Activated CD4-positive, alpha-beta T cell treated with anti-CD3 and anti-CD28 coated beads for 48 hours (primary cell): Measurements from ENCODE around the gene SLC35E3.
"Not testable (repeated sequence)": the region's sequence is repeated elsewhere in the genome, so short reads cannot be mapped to it uniquely, and the experiment has no call there.

ENCODE experiments used
- DNase-seq: peaks from one replicate; pipeline ENCODE4 v3.0.0-alpha.2; 2020

SLC35E3 gene

DNA sequence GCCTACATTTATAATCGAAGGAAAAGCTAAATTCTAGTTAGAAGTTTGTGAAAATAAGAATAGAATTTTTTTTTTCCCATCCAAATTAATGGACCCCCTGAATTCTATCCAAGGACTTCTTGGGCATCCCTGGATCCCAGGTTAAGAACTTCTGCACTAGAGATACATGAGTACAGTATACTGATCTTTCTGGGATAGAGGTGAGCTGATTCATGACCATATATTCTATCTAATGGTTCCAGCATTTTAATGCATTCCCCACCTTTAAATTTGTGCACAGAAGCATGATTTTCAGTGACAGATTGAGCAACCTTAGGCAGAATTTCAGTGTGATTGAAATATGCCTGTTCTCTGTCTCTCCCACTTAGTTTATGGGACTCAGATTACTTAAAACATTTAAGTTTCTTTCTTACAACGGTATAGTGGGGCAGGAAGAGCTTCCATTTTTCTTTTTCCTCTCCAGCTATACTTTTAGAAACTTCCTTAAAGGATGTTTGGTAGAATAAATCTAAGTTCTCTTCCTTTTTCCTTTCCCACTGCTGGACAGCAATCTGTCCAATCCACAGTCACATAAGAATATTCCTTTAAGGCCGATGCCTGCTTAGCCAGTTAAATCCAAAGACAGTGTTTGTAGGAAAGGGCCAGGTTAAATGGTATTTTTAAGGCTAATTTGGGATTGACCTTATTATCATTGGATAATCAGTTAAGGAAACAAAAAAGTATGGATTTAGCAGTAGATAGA, 68.7 kb downstream of the SLC35E3 start:
- no peak for DNase-seq

DNA sequence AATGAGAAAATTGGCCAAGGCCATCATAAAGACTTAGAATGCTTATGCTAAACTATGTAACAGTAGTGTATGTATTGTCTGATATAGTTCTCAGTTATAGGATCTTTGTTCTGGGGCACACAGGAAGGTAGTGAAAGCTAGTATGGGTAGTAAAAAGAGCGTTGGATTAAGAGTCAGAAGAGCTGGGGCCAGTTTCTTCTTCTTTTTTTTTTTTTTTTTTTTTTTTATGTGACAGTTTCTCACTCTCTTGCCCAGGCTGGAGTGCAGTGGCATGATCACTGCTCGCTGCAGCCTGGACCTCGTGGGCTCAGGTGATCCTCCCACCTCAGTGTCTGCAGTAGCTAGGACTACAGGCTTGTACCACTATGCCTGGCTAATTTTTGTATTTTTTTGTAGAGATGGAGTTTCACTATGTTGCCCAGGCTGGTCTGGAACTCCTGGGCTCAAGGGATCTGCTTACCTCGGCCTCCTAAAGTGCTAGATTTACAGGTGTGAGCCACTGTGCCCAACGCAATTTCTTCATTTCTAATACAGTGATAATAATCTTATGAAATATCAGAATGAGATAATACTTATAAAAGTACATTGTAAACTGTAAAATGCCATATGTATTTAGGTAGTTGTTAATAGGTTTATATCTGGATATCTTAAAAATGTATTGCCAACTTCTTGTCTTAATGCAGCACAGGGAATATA, 69.4 kb downstream of the SLC35E3 start:
- DNase-seq = no peak

DNA sequence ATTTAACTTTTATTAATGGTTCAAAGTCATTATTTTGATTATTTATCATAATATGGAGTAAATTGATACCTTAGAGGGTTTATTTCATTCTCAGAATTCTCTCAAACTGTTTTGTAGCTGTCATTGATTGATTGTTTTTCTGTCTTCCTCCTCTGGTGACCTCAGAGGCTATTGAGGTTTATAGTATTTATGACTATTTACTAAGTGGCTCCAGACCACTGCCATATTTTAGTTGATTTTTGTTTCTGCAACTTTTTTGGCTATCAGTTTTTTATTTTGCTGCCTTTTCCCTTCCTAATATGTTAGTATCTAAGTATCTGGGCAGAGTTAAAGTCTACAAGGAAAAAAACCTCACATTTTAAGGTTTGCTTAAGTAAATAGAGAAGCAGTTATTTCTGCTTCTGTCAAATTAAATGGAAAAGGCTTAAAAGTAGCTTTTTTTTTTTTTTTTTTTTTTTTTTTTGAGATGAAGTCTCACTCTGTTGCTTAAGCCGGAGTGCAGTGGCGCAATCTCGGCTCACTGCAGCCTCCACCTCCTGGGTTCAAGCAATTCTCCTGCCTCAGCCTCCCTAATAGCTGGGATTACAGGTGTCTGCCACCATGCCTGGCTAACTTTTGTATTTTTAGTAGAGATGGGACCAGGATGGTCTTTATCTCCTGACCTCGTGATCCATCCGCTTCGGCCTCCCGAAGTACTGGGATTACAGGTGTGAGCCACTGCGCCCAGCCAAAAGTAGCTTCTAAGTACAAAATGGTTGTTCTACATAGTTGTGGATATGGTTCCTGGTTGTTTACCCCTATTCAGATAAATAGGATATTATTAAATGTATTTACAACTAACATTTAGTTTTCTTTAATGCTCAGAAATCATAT, 70.2 kb downstream of the SLC35E3 start:
- DNase-seq = no peak

DNA sequence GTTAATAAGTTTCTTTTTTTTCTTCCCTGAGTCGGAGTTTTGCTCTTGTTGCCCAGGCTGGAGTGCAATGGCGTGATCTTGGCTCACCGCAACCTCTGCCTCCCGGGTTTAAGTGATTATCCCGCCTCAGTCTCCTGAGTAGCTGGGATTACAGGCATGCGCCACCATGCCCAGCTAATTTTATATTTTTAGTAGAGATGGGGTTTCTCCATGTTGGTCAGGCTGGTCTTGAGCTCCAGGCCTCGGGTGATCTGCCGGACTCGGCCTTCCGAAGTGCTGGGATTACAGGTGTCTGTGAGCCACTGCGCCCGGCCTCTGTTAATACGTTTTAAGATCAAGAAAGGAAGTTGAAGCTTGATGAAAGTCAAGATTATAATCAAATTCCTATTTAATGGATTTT, 73.5 kb downstream of the SLC35E3 start:
- not testable (repeated sequence) for DNase-seq

DNA sequence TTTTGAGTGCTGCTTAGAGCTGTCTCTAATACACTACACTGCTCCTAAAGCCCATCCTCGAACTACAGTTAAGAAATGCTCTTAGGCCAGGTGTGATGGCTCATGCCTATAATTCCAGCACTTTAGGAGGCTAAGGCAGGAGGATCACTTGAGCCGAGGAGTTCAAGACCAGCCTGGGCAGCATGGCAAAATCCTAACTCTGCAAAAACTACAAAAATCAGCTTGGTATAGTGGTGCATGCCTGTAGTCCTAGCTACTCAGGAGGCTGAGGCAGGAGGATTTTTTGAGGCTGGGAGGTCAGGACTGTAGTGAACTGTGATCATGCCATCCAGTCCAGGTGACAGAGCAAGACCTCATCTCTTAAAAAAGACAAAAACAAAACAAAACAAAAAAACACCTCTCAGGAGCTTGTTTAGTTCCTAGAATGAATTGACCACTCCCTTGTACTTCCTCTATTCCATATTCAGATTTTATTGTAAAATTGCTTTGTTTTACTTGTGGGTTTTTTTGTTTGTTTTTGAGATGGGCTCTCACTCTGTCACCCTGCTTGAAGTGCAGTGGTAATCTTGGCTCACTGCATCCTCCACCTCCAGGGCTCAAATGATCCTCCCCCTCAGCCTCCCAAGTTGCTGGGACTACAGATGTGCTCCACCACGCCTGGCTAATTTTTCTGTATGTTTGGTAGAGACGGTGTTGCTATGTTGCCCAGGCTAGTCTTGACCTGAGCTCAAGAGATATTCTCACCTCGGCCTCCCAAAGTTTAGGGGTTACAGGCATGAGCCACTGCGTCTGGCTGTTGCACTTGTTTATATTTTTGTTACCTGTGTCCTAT, 75.6 kb downstream of the SLC35E3 start:
- no peak for DNase-seq

DNA sequence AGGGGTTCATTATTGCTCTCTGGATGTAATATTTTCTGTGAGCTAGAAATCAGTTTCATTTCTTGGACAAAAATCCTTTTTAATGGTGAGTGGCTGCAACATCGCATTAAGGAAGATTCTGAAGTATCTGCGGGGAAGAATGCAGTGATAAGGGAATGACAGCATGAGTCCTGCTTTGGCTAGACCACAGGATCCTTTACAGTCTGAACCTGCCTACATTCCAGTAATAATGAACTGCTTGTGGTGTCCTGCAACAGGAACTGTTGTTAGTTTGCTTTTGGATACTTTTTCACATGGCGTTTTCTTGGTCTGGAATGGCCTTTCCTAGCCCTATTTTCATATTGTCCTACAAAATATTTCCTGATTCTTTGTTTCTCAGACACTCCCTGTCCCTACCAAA, 77.7 kb downstream of the SLC35E3 start:
- DNase-seq = no peak

DNA sequence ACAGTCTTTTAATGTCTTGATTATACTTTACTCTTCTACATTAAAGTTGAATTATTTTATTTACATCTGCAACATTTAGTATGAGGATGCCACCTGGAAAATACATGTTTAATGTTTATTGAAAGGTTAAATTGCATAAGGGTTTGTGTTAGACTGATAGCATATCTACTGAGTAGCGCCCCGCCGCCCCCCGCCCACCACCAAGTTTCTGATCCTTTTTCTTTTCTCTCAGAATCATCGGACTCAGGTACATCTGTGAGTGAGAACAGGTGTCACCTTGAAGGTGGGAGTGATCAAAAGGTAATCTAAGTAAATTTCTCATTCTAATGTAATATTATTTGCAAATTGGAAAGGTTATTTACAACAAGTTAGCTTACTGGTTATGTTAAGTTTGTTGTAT, 78.2 kb downstream of the SLC35E3 start:
- no peak for DNase-seq

DNA sequence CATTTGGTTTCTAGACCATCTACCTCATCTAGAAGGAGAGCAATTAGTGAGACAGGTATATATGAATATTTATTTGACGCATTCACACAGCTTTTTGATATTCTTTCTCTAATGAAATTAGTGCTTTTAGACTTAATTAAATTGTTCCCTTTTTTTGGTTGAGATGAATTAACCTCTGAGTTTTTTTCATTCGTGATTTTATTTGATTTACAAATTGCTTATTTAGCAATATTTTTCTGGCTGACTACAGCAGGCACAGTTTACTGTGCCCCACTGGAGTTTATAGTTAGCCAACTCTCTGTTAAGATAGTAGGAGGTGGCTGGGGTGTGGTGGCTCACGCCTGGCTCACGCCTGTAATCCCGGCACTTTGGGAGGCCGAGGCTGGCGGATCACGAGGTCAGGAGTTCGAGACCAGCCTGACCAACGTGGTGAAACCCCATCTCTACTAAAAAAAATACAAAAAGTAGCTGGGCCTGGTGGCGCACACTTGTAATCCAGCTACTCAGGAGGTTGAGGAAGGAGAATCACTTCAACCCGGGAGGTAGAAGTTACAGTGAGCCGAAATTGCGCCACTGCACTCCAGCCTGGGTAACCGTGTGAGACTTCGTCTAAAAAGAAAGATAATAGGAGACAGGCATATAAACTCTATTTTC, 78.7 kb downstream of the SLC35E3 start:
- DNase-seq = no peak

DNA sequence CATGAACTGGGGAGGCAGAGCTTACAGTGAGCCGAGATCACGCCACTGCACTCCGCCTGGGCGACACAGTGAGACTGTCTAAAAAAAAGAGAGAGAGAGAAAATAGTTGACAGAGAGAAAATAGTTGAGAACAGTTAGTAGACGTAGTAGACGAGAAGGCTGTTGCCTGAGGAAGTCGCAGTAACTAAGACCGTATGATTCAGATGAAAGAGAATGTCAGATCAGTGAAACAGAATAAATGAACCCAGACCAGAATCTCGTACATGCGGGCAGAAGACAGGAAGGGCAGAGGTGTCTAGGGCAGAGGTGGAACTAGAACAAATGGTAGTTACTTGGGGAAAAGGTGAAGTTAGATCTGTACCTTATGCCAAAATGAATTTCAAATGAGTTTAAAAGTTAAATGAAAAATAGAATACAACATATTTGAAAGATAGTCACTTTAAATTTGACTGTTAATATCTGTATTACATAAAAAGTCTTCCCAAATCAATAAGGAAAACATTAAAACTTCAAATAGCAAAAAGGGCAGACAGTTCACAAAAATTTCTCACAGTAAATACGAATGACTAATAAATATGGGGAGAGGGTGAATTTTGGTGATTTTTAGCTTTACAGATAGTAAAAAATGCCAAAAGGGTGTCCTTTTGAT, 79.7 kb downstream of the SLC35E3 start:
- DNase-seq = no peak

DNA sequence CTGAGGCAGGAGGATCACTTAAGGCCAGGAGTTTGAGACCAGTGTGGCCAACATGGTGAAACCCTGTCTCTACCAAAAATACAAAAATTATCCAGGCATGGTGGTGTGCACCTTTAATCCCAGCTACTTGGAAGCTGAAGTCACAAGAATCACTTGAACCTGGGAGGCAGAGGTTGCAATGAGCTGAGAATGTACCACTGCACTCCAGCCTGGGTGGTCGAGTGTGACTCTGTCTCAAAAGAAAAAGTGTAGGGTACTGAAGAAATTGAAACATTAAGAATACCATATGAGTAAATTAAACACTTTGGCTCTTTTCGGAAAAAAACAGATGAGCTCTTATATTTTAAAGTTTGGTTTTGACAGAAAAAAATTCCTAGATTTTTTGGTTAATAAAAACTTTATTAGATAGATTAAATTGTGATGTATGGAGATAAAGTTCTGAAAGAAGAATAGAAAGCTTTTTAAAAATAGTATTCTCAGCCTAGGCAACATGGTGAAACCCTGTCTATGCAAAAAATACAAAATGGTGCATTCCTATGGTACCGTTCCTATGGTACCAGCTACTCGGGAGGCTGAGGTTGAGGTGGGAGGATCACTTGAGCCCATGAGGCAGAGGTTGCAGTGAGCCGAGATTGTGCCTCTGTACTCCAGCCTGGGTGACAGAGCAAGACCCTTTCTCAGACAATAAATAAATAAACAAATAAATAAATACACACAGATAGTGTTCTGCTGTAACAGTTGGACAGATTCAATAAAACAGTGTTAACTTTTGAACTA, 82.1 kb downstream of the SLC35E3 start:
- no peak for DNase-seq

DNA sequence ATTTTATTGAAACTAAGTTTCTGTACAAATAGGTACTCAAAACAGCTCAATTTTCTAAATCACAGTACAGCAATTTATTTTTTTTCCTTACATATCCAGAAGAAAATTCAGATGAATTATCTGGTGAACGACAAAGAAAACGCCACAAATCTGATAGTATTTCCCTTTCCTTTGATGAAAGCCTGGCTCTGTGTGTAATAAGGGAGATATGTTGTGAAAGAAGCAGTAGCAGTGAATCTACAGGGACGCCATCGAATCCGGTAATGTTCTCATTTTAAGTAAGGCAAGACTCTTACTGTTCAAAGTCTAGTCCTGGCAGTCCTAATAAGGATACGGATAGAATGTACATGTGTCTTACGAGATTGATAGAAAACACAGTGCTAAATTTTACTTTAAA, 82.7 kb downstream of the SLC35E3 start:
- no peak for DNase-seq
